Left lung (tissue), 10 donors: ENCODE data around the gene ANP32E. TPM values are rescaled to one million over a fixed set of nuclear protein-coding genes. Genes with fewer than 3 reads are reported as not detected.

ENCODE experiments used
- ATAC-seq: fragments of 200-7000 bp; cut with Tn5 transposase; one replicate; pipeline ENCODE4 v1.9.1; 2020; ENCODE audit warnings: moderate library complexity
- DNase-seq, 4 donors: peaks; one replicate each; pipeline ENCODE4 v3.0.0-alpha.2; 2013 to 2020
- H3K27ac ChIP-seq, 2 donors: fragments of 200-600 bp; sonication (generic) in 1 of 2; one replicate each; pipeline versions ENCODE4 v1.5.0 to v1.8.0; 2020 to 2021
- H3K27me3 ChIP-seq, 2 donors: fragments of 200-600 bp; sonication (generic) in 1 of 2; one replicate each; pipeline versions ENCODE4 v1.5.0 to v1.8.0; 2020 to 2021
- H3K36me3 ChIP-seq, 2 donors: fragments of 200-600 bp; sonication (generic) in 1 of 2; one replicate each; pipeline versions ENCODE4 v1.5.0 to v1.8.0; 2020 to 2021
- H3K4me1 ChIP-seq, 2 donors: fragments of 200-600 bp; one replicate each; pipeline ENCODE4 v1.8.0; 2021
- H3K4me3 ChIP-seq, 2 donors: fragments of 200-600 bp; sonication (generic) in 1 of 2; one replicate each; pipeline versions ENCODE4 v1.5.0 to v1.8.0; 2020 to 2021; ENCODE audit warnings: mild to moderate bottlenecking in 1 of 2
- H3K9me3 ChIP-seq, 2 donors: fragments of 200-600 bp; sonication (generic) in 1 of 2; one replicate each; pipeline versions ENCODE4 v1.5.0 to v1.8.0; 2020 to 2021
- CTCF ChIP-seq, 2 donors: fragments of 200-600 bp; sonication (generic) in 1 of 2; IDR thresholded peaks; one replicate each; pipeline versions ENCODE4 v1.5.0 to v1.8.0; 2021; ENCODE audit warnings: antibody characterized with exemption in 2 of 2
- intact Hi-C, 2 donors: fragments of 100-400 bp; cut with DNase I; formaldehyde crosslinking; loops; one replicate each; pipeline versions ENCODE4 v1.11.2 to v1.14.2; 2022
- polyA plus RNA-seq, 6 donors: library from polyadenylated mRNA; unstranded; fragments of 120-200 nt; gene quantifications; one replicate each; pipeline ENCODE4 v1.2.1, GENCODE V29; 2013; ENCODE audit not compliant: insufficient read length in 6 of 6
- total RNA-seq, 2 donors: library from RNA; stranded (reverse); fragmentation: NEBNext Ultra II Directional; extraction: Animal tissue kit (Norgen Biotek cat#: 25700); gene quantifications; one replicate each; pipeline ENCODE4 v1.2.1, GENCODE V29; 2021
- donor health status: DM: no; HTN: yes; CAD: no.
- donor health status: DM: no; HTN: no; CAD: no.

The ANP32E gene
- total and polyA plus RNA-seq, 8 donors = 27.3 to 112 (median 83.2) TPM

GRCh38 chr1:150171801-150172200, 64.1 kb downstream of the ANP32E start:
- Histone ChIP-seq H3K9me3 (no peaks in the 10 kb centered on the region), H3K4me1 (peaks cover 0 to 12% of the 10 kb centered on the region in 2 donors), H3K4me3 (no peak overlapping the region), H3K27me3 (no peaks in the 10 kb centered on the region), H3K36me3 (no peaks in the 10 kb centered on the region), H3K27ac (no peak overlapping the region)
- intact Hi-C loops = no loop called here
- ATAC-seq (no peak), DNase-seq (no peak)
- TF ChIP-seq CTCF (IDR thresholded peaks at IDR 0.05) = no peak

GRCh38 chr1:150168960-150169601, 66.8 kb downstream of the ANP32E start:
- DNase-seq = peak in 3 of 4 donors; percentile 55 to 90 (median 71)
- H3K9me3 ChIP-seq = no peaks in the 10 kb centered on the region
- TF ChIP-seq CTCF (IDR thresholded peaks at IDR 0.05) = peak; percentile 60 to 74
- no peaks in the 10 kb centered on the region for H3K27me3 ChIP-seq
- ATAC-seq = peak; percentile 68
- intact Hi-C loops = loop anchor here in 1 of 2 donors (5.0 to 10.0 kb wide), 2 partner anchors 92 to 204 kb away; no protein-coding TSS in a partner anchor
- H3K27ac ChIP-seq = no peak overlapping the region
- H3K36me3 ChIP-seq = no peaks in the 10 kb centered on the region
- H3K4me3 ChIP-seq = no peak overlapping the region
- H3K4me1 ChIP-seq = peaks cover 0 to 27% of the 10 kb centered on the region in 2 donors

Other genes with a start within 250 kb of the ANP32E start
- gene OTUD7B, start 225.4 kb downstream of the ANP32E start, total RNA-seq = 10 to 100 TPM; 20.9 to 31.7 TPM
- 10 to 100 TPM; 18.9 to 21.3 (median 20.3) TPM for gene OTUD7B, start 225.4 kb downstream of the ANP32E start, polyA plus RNA-seq
- gene VPS45, start 168.3 kb downstream of the ANP32E start, total RNA-seq = 10 to 100 TPM; 36.7 to 41.7 TPM
- 10 to 100 TPM; 62.8 to 81.2 (median 72.5) TPM for gene VPS45, start 168.3 kb downstream of the ANP32E start, polyA plus RNA-seq
- gene PLEKHO1, start 86.2 kb downstream of the ANP32E start, total RNA-seq = 10 to 100 TPM; 35.3 to 51.2 TPM
- 10 to 100 TPM; 44.1 to 55.1 (median 48.3) TPM for gene PLEKHO1, start 86.2 kb downstream of the ANP32E start, polyA plus RNA-seq
- under 1 TPM; 0.18 to 0.44 TPM for gene CA14, start 21.7 kb upstream of the ANP32E start, total RNA-seq
- 1 to 10 TPM; 4.4 to 5.7 (median 4.6) TPM for gene CA14, start 21.7 kb upstream of the ANP32E start, polyA plus RNA-seq
- gene APH1A, start 32.9 kb upstream of the ANP32E start, total RNA-seq = 100 to 1,000 TPM; 127 to 143 TPM
- gene APH1A, start 32.9 kb upstream of the ANP32E start, polyA plus RNA-seq = 100 to 1,000 TPM; 173 to 206 (median 184) TPM
- gene C1orf54, start 36.7 kb upstream of the ANP32E start, total RNA-seq = 10 to 100 TPM; 10.8 to 21.3 TPM
- gene C1orf54, start 36.7 kb upstream of the ANP32E start, polyA plus RNA-seq = 10 to 100 TPM; 58.9 to 83.9 (median 72.5) TPM
- gene CIART, start 46.4 kb upstream of the ANP32E start, total RNA-seq = 1 to 10 TPM; 3.4 to 3.9 TPM
- gene CIART, start 46.4 kb upstream of the ANP32E start, polyA plus RNA-seq = 10 to 100 TPM in 2 of 6 donors, 1 to 10 TPM in 4; 7.1 to 13.2 (median 8.7) TPM
- gene MRPS21, start 57.7 kb upstream of the ANP32E start, total RNA-seq = 10 to 100 TPM; 44.2 to 47.9 TPM
- gene MRPS21, start 57.7 kb upstream of the ANP32E start, polyA plus RNA-seq = 10 to 100 TPM; 54.0 to 66.2 (median 58.6) TPM
- 10 to 100 TPM; 38.1 to 53.1 TPM for gene PRPF3, start 85.4 kb upstream of the ANP32E start, total RNA-seq
- gene PRPF3, start 85.4 kb upstream of the ANP32E start, polyA plus RNA-seq = 100 to 1,000 TPM; 108 to 152 (median 130) TPM
- 10 to 100 TPM; 26.2 to 29.3 TPM for gene RPRD2, start 128.0 kb upstream of the ANP32E start, total RNA-seq
- gene RPRD2, start 128.0 kb upstream of the ANP32E start, polyA plus RNA-seq = 10 to 100 TPM; 41.8 to 43.8 (median 42.8) TPM